Neural cell (in vitro differentiated cells): ENCODE results near the gene FGB. TPM values are rescaled to one million over a fixed set of nuclear protein-coding genes. Genes with fewer than 3 reads are reported as not detected.

ENCODE experiments used
- H2AFZ ChIP-seq: fragments of 200-600, 300-800 bp; sonication (generic), shearing (Covaris generic); 2 replicates; pipeline ENCODE4 v1.6.0; 2014; ENCODE audit warnings: low read depth, mild to moderate bottlenecking, antibody characterized with exemption, low read length, moderate library complexity
- H3F3A ChIP-seq: fragments of 200-600 bp; shearing (Covaris generic); 2 replicates; pipeline ENCODE4 v1.6.1; 2016; ENCODE audit warnings: mild to moderate bottlenecking, moderate library complexity, mixed read lengths, antibody characterized with exemption, low read length; ENCODE audit not compliant: insufficient read depth, poor library complexity, severe bottlenecking
- H3K27ac ChIP-seq: fragments of 200-600, 300-800 bp; sonication (generic), shearing (Covaris generic); 2 replicates; pipeline ENCODE4 v1.5.1; 2014; ENCODE audit warnings: mild to moderate bottlenecking, low read length, moderate library complexity
- H3K27me3 ChIP-seq: fragments of 300-800, 200-600 bp; sonication (generic), shearing (Covaris generic); 2 replicates; pipeline ENCODE4 v1.6.0; 2014; ENCODE audit warnings: mild to moderate bottlenecking, low read depth, low read length, moderate library complexity; ENCODE audit not compliant: insufficient read depth
- H3K36me3 ChIP-seq: fragments of 300-800, 200-600 bp; sonication (generic), shearing (Covaris generic); 2 replicates; pipeline ENCODE4 v1.5.1; 2014; ENCODE audit warnings: mild to moderate bottlenecking, antibody characterized with exemption, low read length, moderate library complexity; ENCODE audit not compliant: insufficient read depth
- H3K4me2 ChIP-seq: fragments of 300-800, 200-600 bp; sonication (generic), shearing (Covaris generic); 2 replicates; pipeline ENCODE4 v1.6.0; 2014; ENCODE audit warnings: mild to moderate bottlenecking, low read length
- H3K4me3 ChIP-seq: fragments of 300-800, 200-600 bp; sonication (generic), shearing (Covaris generic); 2 replicates; pipeline ENCODE4 v1.5.1; 2014; ENCODE audit warnings: mild to moderate bottlenecking, low read length, moderate library complexity
- H3K79me2 ChIP-seq: fragments of 200-600 bp; shearing (Covaris generic); replicated peaks from 2 replicates; pipeline ENCODE4 v1.6.0; 2014; ENCODE audit warnings: mild to moderate bottlenecking, low read length, moderate library complexity; ENCODE audit not compliant: insufficient read depth
- H3K9ac ChIP-seq: fragments of 300-800, 200-600 bp; sonication (generic), shearing (Covaris generic); 2 replicates; pipeline ENCODE4 v1.6.1; 2016; ENCODE audit warnings: mild to moderate bottlenecking, low read length, mixed read lengths
- H3K9me2 ChIP-seq: fragments of 200-600 bp; shearing (Covaris generic); 2 replicates; pipeline ENCODE4 v1.6.1; 2016; ENCODE audit warnings: mild to moderate bottlenecking, low read length, mixed read lengths; ENCODE audit not compliant: insufficient read depth
- H3K9me3 ChIP-seq: fragments of 200-600, 300-800 bp; sonication (generic), shearing (Covaris generic); 2 replicates; pipeline ENCODE4 v1.6.1; 2016; ENCODE audit warnings: mild to moderate bottlenecking, mixed run types, low read length, moderate library complexity, mixed read lengths
- H4K20me1 ChIP-seq: fragments of 200-600 bp; shearing (Covaris generic); 2 replicates; pipeline ENCODE4 v1.6.1; 2016; ENCODE audit warnings: mild to moderate bottlenecking, mixed run types; ENCODE audit not compliant: insufficient read depth
- CTCF ChIP-seq: fragments of 450-650 bp; IDR thresholded peaks from 2 replicates; pipeline ENCODE4 v1.5.1; 2014; ENCODE audit warnings: antibody characterized with exemption, mild to moderate bottlenecking, moderate library complexity; ENCODE audit not compliant: poor library complexity, severe bottlenecking
- EP300 ChIP-seq: fragments of 450-650 bp; conservative IDR thresholded peaks from 2 replicates; pipeline ENCODE4 v1.6.1; 2014; ENCODE audit warnings: antibody characterized with exemption, mild to moderate bottlenecking, moderate library complexity; ENCODE audit not compliant: poor library complexity, severe bottlenecking
- EZH2 ChIP-seq: fragments of 200-600, 300-800 bp; shearing (Covaris generic), sonication (generic); IDR thresholded peaks from 2 replicates; pipeline ENCODE4 v1.6.1; 2014; ENCODE audit warnings: antibody characterized with exemption, low read length, borderline replicate concordance, mild to moderate bottlenecking; ENCODE audit not compliant: insufficient read depth, poor library complexity, severe bottlenecking
- MXI1 ChIP-seq: fragments of 450-650 bp; conservative IDR thresholded peaks from 2 replicates; pipeline ENCODE4 v1.6.1; 2014; ENCODE audit warnings: antibody characterized with exemption, mild to moderate bottlenecking; ENCODE audit not compliant: poor library complexity, severe bottlenecking
- POLR2AphosphoS5 ChIP-seq: IDR thresholded peaks from 2 replicates; pipeline ENCODE4 v1.6.1; 2012
- RAD21 ChIP-seq: fragments of 450-650 bp; conservative IDR thresholded peaks from 2 replicates; pipeline ENCODE4 v1.6.1; 2014; ENCODE audit warnings: antibody characterized with exemption, mild to moderate bottlenecking, moderate library complexity
- REST ChIP-seq: IDR thresholded peaks from 2 replicates; pipeline ENCODE4 v1.6.1; 2012; ENCODE audit warnings: borderline replicate concordance
- SMC3 ChIP-seq: fragments of 450-650 bp; conservative IDR thresholded peaks from 2 replicates; pipeline ENCODE4 v1.6.1; 2014; ENCODE audit warnings: antibody characterized with exemption, mild to moderate bottlenecking, moderate library complexity; ENCODE audit not compliant: poor library complexity
- TAF1 ChIP-seq: IDR thresholded peaks from 2 replicates; pipeline ENCODE4 v1.6.1; 2012; ENCODE audit warnings: low read depth
- polyA plus RNA-seq: library from polyadenylated mRNA; depleted of rRNA; stranded (reverse); fragments of >200 nt; gene quantifications from 2 replicates; pipeline ENCODE4 v1.2.3, GENCODE V29; 2014
- small RNA-seq, 3 experiments: library from RNA; depleted of rRNA; stranded (forward); fragments of <200 nt; gene quantifications; one replicate each; pipeline ENCODE3, GENCODE V24; 2012

The FGB gene
- polyA plus RNA-seq, 1 donor from 2014 or later, result not detected

- Histone ChIP-seq H3K9ac (no peak overlapping the region), H3K79me2 (no peaks in the 10 kb centered on the region), H3K4me2 (no peak overlapping the region), H3F3A (no peaks in the 10 kb centered on the region), H3K27ac (no peak overlapping the region), H3K9me3 (no peaks in the 10 kb centered on the region), H3K27me3 (no peaks in the 10 kb centered on the region), H2AFZ (no peak overlapping the region), H3K4me3 (no peak overlapping the region), H4K20me1 (no peaks in the 10 kb centered on the region), H3K9me2 (no peaks in the 10 kb centered on the region), H3K36me3 (no peaks in the 10 kb centered on the region)
- no peak for TF ChIP-seq POLR2AphosphoS5
- no peak for TF ChIP-seq TAF1
- TF ChIP-seq REST, result no peak
- TF ChIP-seq MXI1, result no peak
- TF ChIP-seq EZH2, result no peak
- TF ChIP-seq CTCF, result no peak
- TF ChIP-seq EP300, result no peak
- no peak for TF ChIP-seq SMC3
- no peak for TF ChIP-seq RAD21
These were observed 57.3 kb downstream of the FGB start for GRCh38 chr4:154620111-154620510.

Small RNAs within 50 kb of the gene (small RNA-seq; reads per million reads assigned to genes)
- gene RNU6-1285P, result 0 to 4.2 (median 0) reads per million in 3 experiments

Other genes with a start within 250 kb of the FGB start
- gene DCHS2, start 71.2 kb upstream of the FGB start, polyA plus RNA-seq, result 0.88 and 1.6 TPM in 2 replicates
- 133 and 141 TPM in 2 replicates for gene PLRG1, start 12.6 kb upstream of the FGB start, polyA plus RNA-seq
- not detected in 2 replicates for gene FGA, start 27.7 kb downstream of the FGB start, polyA plus RNA-seq
- not detected in 2 replicates for gene FGG, start 49.6 kb downstream of the FGB start, polyA plus RNA-seq
- 0.16 and 0.19 TPM in 2 replicates for gene LRAT, start 181.0 kb downstream of the FGB start, polyA plus RNA-seq
- gene RBM46, start 218.3 kb downstream of the FGB start, polyA plus RNA-seq, result 0.09 TPM in 1 of 2 replicates, not detected in the other